Neural progenitor cell (in vitro differentiated cells): Measurements from ENCODE around the gene C3orf20.

Experiments
- EZH2 ChIP-seq: fragments of 200-600 bp; sonication (generic); IDR thresholded peaks from 2 replicates; pipeline ENCODE4 v1.6.1; 2017; ENCODE audit warnings: antibody characterized with exemption, mild to moderate bottlenecking, moderate library complexity
- EZH2phosphoT487 ChIP-seq: fragments of 200-600 bp; sonication (generic); IDR thresholded peaks from 2 replicates; pipeline ENCODE4 v1.6.1; 2017; ENCODE audit warnings: antibody characterized with exemption
- TF ChIP-seq, protein P1 (sequence below): fragments of 200-600 bp; sonication (generic); IDR thresholded peaks from 2 replicates; pipeline ENCODE4 v1.5.1; 2017; ENCODE audit warnings: antibody characterized with exemption, mild to moderate bottlenecking

DNA sequence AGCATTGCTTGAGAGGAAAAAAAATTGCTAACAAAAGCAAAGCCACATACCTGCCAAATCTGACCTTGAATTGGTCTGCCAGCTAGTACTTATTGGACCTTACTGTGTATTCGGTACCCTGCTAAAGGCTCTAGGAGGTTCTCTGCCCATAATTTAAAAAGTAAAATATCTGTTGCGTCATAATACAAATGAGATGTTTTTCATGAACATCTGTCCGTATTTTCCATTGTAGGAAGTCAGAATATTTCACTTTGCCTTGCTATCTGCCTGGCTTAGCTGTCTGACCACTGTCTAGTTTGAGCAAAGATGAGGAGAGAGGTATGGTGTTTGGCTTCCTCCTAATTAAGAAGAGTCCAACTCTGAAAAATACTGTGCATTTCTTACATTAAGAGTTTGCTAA is 10.8 kb upstream of the C3orf20 start:
- TF ChIP-seq, protein P1, sequence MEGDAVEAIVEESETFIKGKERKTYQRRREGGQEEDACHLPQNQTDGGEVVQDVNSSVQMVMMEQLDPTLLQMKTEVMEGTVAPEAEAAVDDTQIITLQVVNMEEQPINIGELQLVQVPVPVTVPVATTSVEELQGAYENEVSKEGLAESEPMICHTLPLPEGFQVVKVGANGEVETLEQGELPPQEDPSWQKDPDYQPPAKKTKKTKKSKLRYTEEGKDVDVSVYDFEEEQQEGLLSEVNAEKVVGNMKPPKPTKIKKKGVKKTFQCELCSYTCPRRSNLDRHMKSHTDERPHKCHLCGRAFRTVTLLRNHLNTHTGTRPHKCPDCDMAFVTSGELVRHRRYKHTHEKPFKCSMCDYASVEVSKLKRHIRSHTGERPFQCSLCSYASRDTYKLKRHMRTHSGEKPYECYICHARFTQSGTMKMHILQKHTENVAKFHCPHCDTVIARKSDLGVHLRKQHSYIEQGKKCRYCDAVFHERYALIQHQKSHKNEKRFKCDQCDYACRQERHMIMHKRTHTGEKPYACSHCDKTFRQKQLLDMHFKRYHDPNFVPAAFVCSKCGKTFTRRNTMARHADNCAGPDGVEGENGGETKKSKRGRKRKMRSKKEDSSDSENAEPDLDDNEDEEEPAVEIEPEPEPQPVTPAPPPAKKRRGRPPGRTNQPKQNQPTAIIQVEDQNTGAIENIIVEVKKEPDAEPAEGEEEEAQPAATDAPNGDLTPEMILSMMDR: no peak
- TF ChIP-seq EZH2 (no peak), EZH2phosphoT487 (no peak)
